Thyroid gland (tissue), 4 donors: ENCODE results near the gene NTN1. TPM values are rescaled to one million over a fixed set of nuclear protein-coding genes. Genes with fewer than 3 reads are reported as not detected.

Experiments used
- DNase-seq, 2 donors: peaks; one replicate each; pipeline ENCODE4 v3.0.0-alpha.2; 2019
- H3K27ac ChIP-seq, 3 donors: fragments of 200-600 bp; sonication (generic); 1 replicate in 2 of 3; 2 replicates in 1 of 3; pipeline ENCODE4 v1.5.1; 2016 to 2019; ENCODE audit warnings: mild to moderate bottlenecking in 1 of 3, moderate library complexity in 1 of 3
- H3K27me3 ChIP-seq: fragments of 200-600 bp; sonication (generic); one replicate; pipeline ENCODE4 v1.5.1; 2019
- H3K36me3 ChIP-seq, 2 donors: fragments of 200-600 bp; sonication (generic); one replicate each; pipeline ENCODE4 v1.5.1; 2016 to 2019
- H3K4me1 ChIP-seq, 2 donors: fragments of 200-600 bp; sonication (generic); one replicate each; pipeline ENCODE4 v1.5.1; 2017 to 2019
- H3K4me3 ChIP-seq, 3 donors: fragments of 200-600 bp; sonication (generic); replicated peaks in 1 of 3; 1 replicate in 2 of 3; 2 replicates in 1 of 3; pipeline ENCODE4 v1.5.1; 2016; ENCODE audit warnings: mild to moderate bottlenecking in 1 of 3
- H3K9me3 ChIP-seq: fragments of 200-600 bp; sonication (generic); one replicate; pipeline ENCODE4 v1.5.1; 2017
- POLR2A ChIP-seq, 2 donors: fragments of 450-650 bp; IDR thresholded peaks; one replicate each; pipeline ENCODE4 v1.6.1; 2017; ENCODE audit warnings: antibody characterized with exemption in 2 of 2, mild to moderate bottlenecking in 2 of 2, moderate library complexity in 1 of 2
- WGBS, 2 donors: methylation state at CpG; one replicate each; pipeline ENCODE4 v1.1.5; 2017; 5-methylcytosine and 5-hydroxymethylcytosine counted together
- intact Hi-C: fragments of 100-400 bp; cut with DNase I; formaldehyde crosslinking; loops from one replicate; pipeline ENCODE4 v1.15.1; 2023
- total RNA-seq, 4 donors: library from RNA; depleted of rRNA; stranded (reverse); fragments of >200 nt; gene quantifications; one replicate each; pipeline ENCODE4 v1.2.3, GENCODE V29; 2016
- TF ChIP-seq, protein P1 (sequence below), 6 experiments: fragments of 200-600 bp in 3 of 6; fragments of 450-650 bp in 3 of 6; sonication (generic) in 3 of 6; IDR thresholded peaks; one replicate each; pipeline ENCODE4 v1.5.1; 2016 to 2019; ENCODE audit warnings: antibody characterized with exemption in 6 of 6, mild to moderate bottlenecking in 2 of 6, inconsistent platforms in 1 of 6, moderate library complexity in 1 of 6

NTN1 gene
- total RNA-seq, 4 donors from 2014 or later, result 4.1 to 9.2 (median 7.1) TPM

DNA sequence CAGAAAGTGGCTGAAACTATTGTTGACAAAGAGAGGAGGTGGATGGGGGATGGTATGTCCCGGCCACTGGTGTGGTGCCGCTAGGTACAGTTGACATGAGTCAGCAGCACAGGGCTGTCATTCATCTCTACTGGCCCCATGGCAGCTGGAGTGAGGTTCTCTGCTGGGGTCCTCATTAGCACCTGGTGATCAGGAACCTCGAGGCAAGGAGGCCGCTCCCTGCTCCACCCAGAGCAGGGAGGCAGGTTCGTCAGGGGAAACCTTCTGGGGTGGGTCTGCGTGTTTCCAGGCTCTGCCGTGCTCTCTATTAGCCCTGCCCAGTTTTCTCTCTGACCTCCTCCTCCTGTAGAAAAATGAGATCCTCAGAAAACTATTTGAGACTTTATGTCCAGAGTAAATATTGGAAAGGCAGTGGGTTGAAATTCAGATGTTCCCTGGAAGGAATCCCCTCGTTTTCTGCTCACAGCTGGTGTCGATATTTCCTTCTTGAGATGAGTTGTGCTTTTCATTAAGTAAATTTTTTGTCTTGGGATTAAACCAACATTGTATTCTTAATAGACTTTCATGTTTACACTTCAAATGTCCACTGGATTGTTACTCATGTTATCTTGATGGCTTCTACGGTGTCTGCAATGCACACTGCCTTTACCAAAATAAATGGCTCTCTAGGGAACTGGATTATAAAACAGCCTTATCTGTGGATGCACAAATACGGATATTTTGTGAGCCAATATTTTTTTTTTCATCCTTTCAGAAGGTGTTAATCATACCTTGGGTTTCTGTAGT, 7.1 kb downstream of the NTN1 start:
- TF ChIP-seq, protein P1, sequence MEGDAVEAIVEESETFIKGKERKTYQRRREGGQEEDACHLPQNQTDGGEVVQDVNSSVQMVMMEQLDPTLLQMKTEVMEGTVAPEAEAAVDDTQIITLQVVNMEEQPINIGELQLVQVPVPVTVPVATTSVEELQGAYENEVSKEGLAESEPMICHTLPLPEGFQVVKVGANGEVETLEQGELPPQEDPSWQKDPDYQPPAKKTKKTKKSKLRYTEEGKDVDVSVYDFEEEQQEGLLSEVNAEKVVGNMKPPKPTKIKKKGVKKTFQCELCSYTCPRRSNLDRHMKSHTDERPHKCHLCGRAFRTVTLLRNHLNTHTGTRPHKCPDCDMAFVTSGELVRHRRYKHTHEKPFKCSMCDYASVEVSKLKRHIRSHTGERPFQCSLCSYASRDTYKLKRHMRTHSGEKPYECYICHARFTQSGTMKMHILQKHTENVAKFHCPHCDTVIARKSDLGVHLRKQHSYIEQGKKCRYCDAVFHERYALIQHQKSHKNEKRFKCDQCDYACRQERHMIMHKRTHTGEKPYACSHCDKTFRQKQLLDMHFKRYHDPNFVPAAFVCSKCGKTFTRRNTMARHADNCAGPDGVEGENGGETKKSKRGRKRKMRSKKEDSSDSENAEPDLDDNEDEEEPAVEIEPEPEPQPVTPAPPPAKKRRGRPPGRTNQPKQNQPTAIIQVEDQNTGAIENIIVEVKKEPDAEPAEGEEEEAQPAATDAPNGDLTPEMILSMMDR (IDR thresholded peaks at IDR 0.05), result no peak
- no peak for TF ChIP-seq POLR2A (IDR thresholded peaks at IDR 0.05)
- H3K4me1 ChIP-seq, result peaks cover 1% of the 10 kb centered on the region in 2 donors
- WGBS, 2 donors, result 77 to 79% methylated on average over 11 of the region's 11 CpGs

DNA sequence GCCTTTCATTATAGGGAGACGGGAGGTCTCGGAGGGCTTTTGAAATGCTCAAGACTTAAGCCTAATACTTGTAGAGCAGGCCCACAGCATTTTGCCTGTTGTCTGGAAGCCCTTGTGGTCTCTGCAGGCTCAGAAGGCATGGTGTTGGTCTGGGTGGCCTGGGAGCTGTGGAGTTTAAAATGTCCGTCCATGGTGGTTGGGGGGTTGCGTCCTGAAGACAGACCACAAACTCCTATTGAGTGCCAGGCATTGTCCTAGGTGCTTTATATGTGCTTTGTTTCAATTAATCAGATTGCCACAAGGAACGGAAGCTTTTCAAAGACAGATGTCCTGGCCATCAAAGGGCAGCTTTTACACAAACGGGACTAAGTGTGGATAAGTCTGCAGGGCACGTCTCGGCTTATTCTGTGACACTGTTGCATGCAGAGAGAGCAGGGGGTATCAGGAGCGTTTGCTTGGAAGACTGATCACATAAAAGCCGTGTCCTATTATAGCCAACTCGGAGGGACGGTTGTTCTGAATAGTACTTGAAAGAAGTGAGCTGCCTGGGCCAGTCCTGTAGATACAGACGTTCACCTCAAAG, 7.8 kb downstream of the NTN1 start:
- DNase-seq, result no peak
- Histone ChIP-seq H3K36me3 (no peaks in the 10 kb centered on the region), H3K4me1 (no peaks in the 10 kb centered on the region), H3K9me3 (no peaks in the 10 kb centered on the region), H3K4me3 (no peak overlapping the region), H3K27ac (no peak overlapping the region), H3K27me3 (no peaks in the 10 kb centered on the region)
- intact Hi-C loops, result no loop called here
- no peak for TF ChIP-seq POLR2A (IDR thresholded peaks at IDR 0.05)
- WGBS, 2 donors, result 51 to 59% methylated on average over 12 to 13 of the region's 13 CpGs

More for the DNA sequence above, 7.1 kb downstream of the NTN1 start:
- H3K27me3 ChIP-seq, result peaks cover 3% of the 10 kb centered on the region
- H3K9me3 ChIP-seq, result no peaks in the 10 kb centered on the region
- DNase-seq, result no peak
- H3K27ac ChIP-seq, result no peak overlapping the region
- intact Hi-C loops, result no loop called here
- H3K36me3 ChIP-seq, result no peaks in the 10 kb centered on the region
- H3K4me3 ChIP-seq, result no peak overlapping the region

DNA sequence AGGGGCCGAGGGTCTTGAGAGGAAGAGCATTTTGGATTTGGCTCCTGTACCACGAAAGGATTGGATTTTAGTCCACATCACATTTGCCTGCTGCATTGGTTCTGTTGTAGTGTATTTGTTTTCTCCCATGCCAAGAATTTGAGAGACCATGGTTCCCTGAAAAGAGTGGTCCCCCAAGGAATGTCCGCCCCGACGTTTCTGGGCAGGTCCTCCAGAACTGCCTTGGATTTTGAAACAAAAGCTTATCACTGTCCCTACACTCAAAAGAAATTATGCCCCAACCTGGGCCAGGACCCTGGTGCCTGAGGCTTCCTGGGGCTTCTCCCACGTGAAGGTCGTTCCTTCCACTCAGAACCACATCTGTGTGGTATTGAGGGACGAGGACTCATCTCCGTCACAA, 10.8 kb downstream of the NTN1 start:
- no peak overlapping the region for H3K4me3 ChIP-seq
- TF ChIP-seq POLR2A (IDR thresholded peaks at IDR 0.05), result no peak
- TF ChIP-seq, protein P1 (IDR thresholded peaks at IDR 0.05), result no peak
- H3K9me3 ChIP-seq, result no peaks in the 10 kb centered on the region
- no peak overlapping the region for H3K27ac ChIP-seq
- no peak for DNase-seq
- H3K27me3 ChIP-seq, result no peaks in the 10 kb centered on the region
- no peaks in the 10 kb centered on the region for H3K4me1 ChIP-seq
- intact Hi-C loops, result no loop called here
- WGBS, 2 donors, result 73 to 75% methylated on average over 8 to 9 of the region's 9 CpGs
- no peaks in the 10 kb centered on the region for H3K36me3 ChIP-seq

DNA sequence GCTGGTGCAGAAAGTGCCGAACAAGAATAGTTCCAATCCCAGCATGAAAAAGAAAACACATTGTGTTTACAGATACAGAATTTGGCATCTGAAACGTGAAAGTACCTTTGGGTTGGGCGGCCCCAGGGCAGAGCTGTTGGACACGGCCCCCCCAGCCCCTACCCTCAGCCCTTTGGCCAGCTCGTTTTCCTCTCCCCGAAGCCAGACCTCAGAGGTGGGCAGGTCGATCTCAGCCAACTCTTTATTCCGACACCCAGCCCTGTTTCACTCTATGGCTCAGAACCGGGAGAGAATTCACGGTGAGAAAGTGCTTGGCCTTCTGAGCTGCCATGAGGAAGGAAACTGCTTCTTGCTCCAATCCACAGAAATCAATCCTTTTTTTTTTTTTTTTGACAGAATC, 11.3 kb downstream of the NTN1 start:
- H3K27ac ChIP-seq, result no peak overlapping the region
- H3K27me3 ChIP-seq, result no peaks in the 10 kb centered on the region
- WGBS, 2 donors, result 60 to 65% methylated on average over 10 of the region's 10 CpGs
- no peaks in the 10 kb centered on the region for H3K9me3 ChIP-seq
- no peak overlapping the region for H3K4me3 ChIP-seq
- H3K36me3 ChIP-seq, result no peaks in the 10 kb centered on the region
- DNase-seq, result no peak
- intact Hi-C loops, result no loop called here
- H3K4me1 ChIP-seq, result no peaks in the 10 kb centered on the region
- TF ChIP-seq POLR2A (IDR thresholded peaks at IDR 0.05), result no peak
- TF ChIP-seq, protein P1 (IDR thresholded peaks at IDR 0.05), result no peak

DNA sequence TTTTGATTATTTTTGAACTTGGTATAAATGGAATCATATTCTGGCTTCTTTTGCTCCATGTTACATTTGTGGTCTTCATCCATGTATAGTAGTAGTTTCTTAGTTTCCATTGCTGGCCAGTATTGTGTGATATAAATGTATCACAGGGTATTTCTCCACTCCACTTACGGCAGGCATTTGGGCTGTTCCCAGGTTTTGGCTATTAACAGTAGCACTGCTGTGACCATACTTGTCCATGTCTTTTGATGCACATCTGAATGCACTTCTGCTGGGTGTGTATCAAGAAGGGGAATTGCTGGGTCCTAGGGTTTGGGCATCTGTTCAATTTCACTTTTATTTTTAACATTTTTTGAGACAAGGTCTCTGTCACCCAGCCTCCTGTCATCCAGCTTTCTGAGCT, 13.9 kb downstream of the NTN1 start:
- TF ChIP-seq, protein P1 (IDR thresholded peaks at IDR 0.05), result no peak
- no peak for TF ChIP-seq POLR2A (IDR thresholded peaks at IDR 0.05)
- H3K9me3 ChIP-seq, result no peaks in the 10 kb centered on the region
- DNase-seq, result no peak
- H3K4me3 ChIP-seq, result no peak overlapping the region
- H3K27me3 ChIP-seq, result no peaks in the 10 kb centered on the region
- intact Hi-C loops, result no loop called here
- H3K27ac ChIP-seq, result no peak overlapping the region
- H3K36me3 ChIP-seq, result no peaks in the 10 kb centered on the region
- 83 to 92% methylated on average over 1 of the region's 1 CpG for WGBS, 2 donors
- no peaks in the 10 kb centered on the region for H3K4me1 ChIP-seq
